Keratinocyte (primary cell): ENCODE data around the gene DNAJC7. TPM values are rescaled to one million over a fixed set of nuclear protein-coding genes. Genes with fewer than 3 reads are reported as not detected.

Experiments used
- DNase-seq: peaks from one replicate; pipeline ENCODE4 v3.0.0-alpha.2; 2011; ENCODE audit warnings: low read depth, missing footprints, low spot score
- FAIRE-seq: peaks from 2 replicates; lab custom pipeline; 2011; peaks lifted over from hg19 to GRCh38; lab: Jason Lieb, UNC
- H2AFZ ChIP-seq: 2 replicates; pipeline ENCODE4 v1.6.0; 2012; ENCODE audit warnings: low read length, control low read depth, inconsistent platforms; ENCODE audit not compliant: control insufficient read depth
- H3K27ac ChIP-seq: 2 replicates; pipeline ENCODE4 v1.5.1; 2011; ENCODE audit warnings: low read length; ENCODE audit not compliant: control insufficient read depth, insufficient read depth
- H3K27me3 ChIP-seq: 3 replicates; pipeline ENCODE4 v1.6.0; 2011; ENCODE audit warnings: low read length; ENCODE audit not compliant: control insufficient read depth, insufficient read depth; ENCODE audit errors: extremely low read depth
- H3K36me3 ChIP-seq, 2 experiments: 2 replicates in 1 of 2; 3 replicates in 1 of 2; pipeline ENCODE4 v1.5.1; 2011; ENCODE audit warnings: low read length in 2 of 2, mild to moderate bottlenecking in 1 of 2; ENCODE audit not compliant: control insufficient read depth in 2 of 2, insufficient read depth in 2 of 2; ENCODE audit errors: extremely low read depth in 1 of 2
- H3K4me1 ChIP-seq: 3 replicates; pipeline ENCODE4 v1.5.1; 2011; ENCODE audit warnings: low read length; ENCODE audit not compliant: control insufficient read depth, insufficient read depth; ENCODE audit errors: extremely low read depth
- H3K4me2 ChIP-seq: 3 replicates; pipeline ENCODE4 v1.6.0; 2011; ENCODE audit warnings: low read depth, low read length; ENCODE audit not compliant: control insufficient read depth, insufficient read depth; ENCODE audit errors: extremely low read depth
- H3K4me3 ChIP-seq, 3 experiments: fragments of 200-600 bp in 1 of 3; sonication (generic) in 1 of 3; 2 replicates in 2 of 3; 3 replicates in 1 of 3; pipeline ENCODE4 v1.5.1; 2011 to 2016; ENCODE audit warnings: low read length in 3 of 3, mild to moderate bottlenecking in 3 of 3, control low read depth in 2 of 3, inconsistent platforms in 1 of 3, low read depth in 1 of 3, mixed read lengths in 1 of 3, mixed run types in 1 of 3, moderate library complexity in 1 of 3; ENCODE audit not compliant: control insufficient read depth in 2 of 3, insufficient read depth in 2 of 3; ENCODE audit errors: extremely low read depth in 1 of 3
- H3K79me2 ChIP-seq: 2 replicates; pipeline ENCODE4 v1.6.0; 2012; ENCODE audit warnings: low read length; ENCODE audit not compliant: control insufficient read depth, insufficient read depth
- H3K9ac ChIP-seq: 3 replicates; pipeline ENCODE4 v1.6.0; 2011; ENCODE audit warnings: low read length; ENCODE audit not compliant: control insufficient read depth, insufficient read depth; ENCODE audit errors: extremely low read depth
- H3K9me1 ChIP-seq: 3 replicates; pipeline ENCODE4 v1.6.0; 2011; ENCODE audit warnings: low read length; ENCODE audit not compliant: control insufficient read depth, insufficient read depth; ENCODE audit errors: extremely low read depth
- H3K9me3 ChIP-seq: 2 replicates; pipeline ENCODE4 v1.5.1; 2012; ENCODE audit warnings: low read depth, low read length; ENCODE audit not compliant: control insufficient read depth
- H4K20me1 ChIP-seq: 3 replicates; pipeline ENCODE4 v1.6.0; 2011; ENCODE audit warnings: low read length; ENCODE audit not compliant: control insufficient read depth, insufficient read depth; ENCODE audit errors: extremely low read depth
- CTCF ChIP-seq, 3 experiments: IDR thresholded peaks in 1 of 3; conservative IDR thresholded peaks in 1 of 3; optimal IDR thresholded peaks in 1 of 3; 2 replicates in 2 of 3; 3 replicates in 1 of 3; pipeline versions ENCODE3 to v1.5.1; 2011; ENCODE audit warnings: low read length in 3 of 3, mild to moderate bottlenecking in 3 of 3, moderate library complexity in 2 of 3, control low read depth in 1 of 3, inconsistent platforms in 1 of 3; ENCODE audit not compliant: insufficient read depth in 2 of 3; ENCODE audit errors: extremely low read depth in 1 of 3
- EZH2 ChIP-seq: IDR thresholded peaks from one replicate; pipeline ENCODE4 v1.6.1; 2012; ENCODE audit warnings: inconsistent platforms, mild to moderate bottlenecking, low read length, moderate library complexity
- dilution Hi-C: fragments of 300-500 bp; cut with MboI; formaldehyde crosslinking; loops from one replicate; pipeline ENCODE4 v1.7.0; 2020; ENCODE audit warnings: low sequenced_read_pairs; ENCODE audit not compliant: extremely low pct_ligation_motif_present
- polyA plus RNA-seq, 5 experiments: library from polyadenylated mRNA; depleted of rRNA in 3 of 5; stranded (reverse) in 3 of 5; stranded (forward) in 1 of 5; unstranded in 1 of 5; fragments of >200 nt; gene quantifications; 1 replicate in 1 of 5; 2 replicates in 3 of 5; 3 replicates in 1 of 5; pipeline versions ENCODE4 v1.2.1 to v1.2.3, GENCODE V29; 2011 to 2012; ENCODE audit warnings: missing spikeins in 2 of 5, low read depth in 1 of 5, low replicate concordance in 1 of 5

DNAJC7 gene
- polyA plus RNA-seq, 1 donor (not counting 4 experiments of a cell fraction or from before 2014, with no cell fraction given) = 82.5 TPM

- Histone ChIP-seq H3K9me3 (no peaks in the 10 kb centered on the region), H3K4me2 (no peak overlapping the region), H3K4me1 (no peaks in the 10 kb centered on the region), H4K20me1 (no peaks in the 10 kb centered on the region), H3K36me3 (peaks cover 44 to 58% of the 10 kb centered on the region in 2 experiments), H3K9ac (no peak overlapping the region), H3K9me1 (no peaks in the 10 kb centered on the region), H3K27ac (no peak overlapping the region), H3K27me3 (no peaks in the 10 kb centered on the region), H3K79me2 (no peaks in the 10 kb centered on the region), H3K4me3 (no peak overlapping the region), H2AFZ (no peak overlapping the region)
- dilution Hi-C loops = no loop called here
- no peak for TF ChIP-seq CTCF (optimal IDR thresholded peaks at IDR 0.05 in 1 of 3, IDR thresholded peaks at IDR 0.05 in 1 of 3, conservative IDR thresholded peaks at IDR 0.05 in 1 of 3; ENCODE audit: extremely low read depth in 1 of 3, insufficient read depth in 2 of 3, low read length in 3 of 3)
- no peak for TF ChIP-seq EZH2
- no peak for FAIRE-seq
- no peak for DNase-seq
These were observed 29.6 kb downstream of the DNAJC7 start for GRCh38 chr17:41987642-41988041.

- peaks cover 41 to 56% of the 10 kb centered on the region in 2 experiments for H3K36me3 ChIP-seq
- H2AFZ ChIP-seq = no peak overlapping the region
- no peak for FAIRE-seq
- no peaks in the 10 kb centered on the region for H4K20me1 ChIP-seq
- TF ChIP-seq EZH2 (no peak), CTCF (optimal IDR thresholded peaks at IDR 0.05 in 1 of 3, IDR thresholded peaks at IDR 0.05 in 1 of 3, conservative IDR thresholded peaks at IDR 0.05 in 1 of 3; ENCODE audit: extremely low read depth in 1 of 3, insufficient read depth in 2 of 3, low read length in 3 of 3) (no peak)
- H3K9ac ChIP-seq = no peak overlapping the region
- H3K4me2 ChIP-seq = no peak overlapping the region
- dilution Hi-C loops = no loop called here
- H3K9me3 ChIP-seq = no peaks in the 10 kb centered on the region
- no peak for DNase-seq
- H3K9me1 ChIP-seq = no peaks in the 10 kb centered on the region
- no peaks in the 10 kb centered on the region for H3K79me2 ChIP-seq
- no peak overlapping the region for H3K27ac ChIP-seq
- no peaks in the 10 kb centered on the region for H3K4me1 ChIP-seq
- H3K4me3 ChIP-seq = no peak overlapping the region
- no peaks in the 10 kb centered on the region for H3K27me3 ChIP-seq
These were observed 30.6 kb downstream of the DNAJC7 start for GRCh38 chr17:41986634-41987033.
